Stimulated activated CD4-positive, alpha-beta T cell treated with anti-CD3 and anti-CD28 coated beads, Interleukin-1b, Interleukin-23, amount 100 ng/mL, for 24 hours (primary cell): ENCODE results near the gene HKDC1.
"Not testable (repeated sequence)": the region's sequence is repeated elsewhere in the genome, so short reads cannot be mapped to it uniquely, and the experiment has no call there.

Source experiments
- DNase-seq, 4 experiments: peaks; one replicate each; pipeline ENCODE4 v3.0.0-alpha.2; 2020; ENCODE audit warnings: low read depth in 4 of 4, low spot score in 1 of 4

HKDC1 gene

GRCh38 chr10:69275444-69275843 lies 55.3 kb downstream of the HKDC1 start:
- DNase-seq = no peak

DNA sequence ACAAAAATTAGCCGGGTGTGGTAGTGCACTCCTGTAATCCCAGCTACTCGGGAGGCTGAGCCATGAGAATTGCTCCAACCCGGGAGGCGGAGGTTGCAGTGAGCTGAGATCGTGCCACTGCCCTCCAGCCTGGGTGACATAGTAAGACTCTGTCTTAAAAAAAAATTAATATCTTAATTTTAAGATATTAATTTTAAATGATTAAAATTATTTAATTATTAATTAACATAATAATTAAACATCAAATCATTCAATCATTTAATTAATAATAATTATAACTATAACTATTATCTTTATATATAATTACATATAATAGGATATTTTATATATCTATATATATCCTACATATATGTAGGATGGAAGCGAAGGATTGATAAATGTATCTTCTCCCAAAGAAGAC lies 56.4 kb downstream of the HKDC1 start:
- no peak for DNase-seq

GRCh38 chr10:69278446-69278963 lies 58.4 kb downstream of the HKDC1 start, which contains the start of gene HK1:
Gene HK1 (plus strand): TSS chr10:69278496.
- DNase-seq = no peak

DNA sequence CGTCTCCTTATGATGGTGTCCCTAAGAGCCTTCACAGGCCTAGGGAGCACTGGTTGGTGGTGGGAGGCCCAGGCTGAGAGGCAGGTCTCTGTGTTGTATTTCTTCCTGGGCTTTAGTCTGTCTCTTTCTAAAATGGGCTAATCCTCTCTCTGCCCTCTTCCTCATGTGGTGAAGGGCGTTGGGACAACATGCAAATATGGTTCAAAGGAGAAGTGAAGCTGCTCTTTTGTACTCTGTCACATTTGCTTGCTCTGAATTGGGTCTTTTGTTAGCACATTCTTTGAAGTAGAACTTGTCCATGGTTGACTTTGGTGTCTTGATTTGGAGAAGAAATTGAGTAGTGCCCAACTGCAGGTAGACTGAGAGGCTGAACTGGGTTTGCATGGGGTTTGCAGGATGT lies 59.0 kb downstream of the HKDC1 start:
- DNase-seq = no peak

DNA sequence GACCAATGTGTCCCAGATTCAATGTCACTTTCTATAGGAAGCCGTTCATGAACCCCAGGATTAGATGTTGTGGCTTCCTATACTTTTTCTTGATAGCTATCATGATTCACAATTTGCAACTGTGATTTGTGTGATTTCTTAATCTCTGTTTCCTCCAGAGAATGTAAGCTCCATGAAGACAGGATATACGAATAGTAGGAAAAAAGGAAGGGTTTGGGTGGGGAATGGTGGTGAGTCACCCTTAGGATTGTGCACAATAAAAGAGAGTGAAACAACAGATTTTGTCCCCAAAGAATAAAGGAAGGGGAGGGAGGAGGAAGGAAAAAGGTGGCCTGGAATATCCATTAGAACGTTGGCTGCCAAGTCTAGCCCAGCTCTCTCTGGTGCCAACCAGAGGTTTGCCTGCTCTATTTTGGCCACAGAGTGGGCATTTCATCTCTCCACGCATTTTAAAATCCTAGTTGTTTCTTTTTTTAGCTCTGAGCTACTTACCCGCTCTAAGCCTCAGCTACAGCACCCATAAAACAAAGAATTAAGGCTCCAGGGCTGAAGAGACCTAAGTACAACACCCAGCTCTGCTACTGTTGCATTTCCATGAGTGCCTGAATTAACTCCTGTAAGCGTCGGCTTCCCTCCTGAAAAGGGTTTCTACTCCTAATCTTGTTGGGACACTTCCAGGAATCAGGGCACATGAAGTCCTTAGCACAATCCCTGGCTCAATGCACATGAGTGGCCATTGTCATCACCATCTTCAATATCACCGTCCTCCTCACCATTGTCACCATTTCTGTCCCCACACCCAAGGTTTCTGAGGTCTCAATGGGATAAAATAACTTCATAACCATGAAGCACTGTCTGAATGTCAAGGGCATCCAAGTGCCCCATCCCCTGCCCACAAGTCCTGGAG lies 61.6 kb downstream of the HKDC1 start:
- DNase-seq = no peak

- not testable (repeated sequence) for DNase-seq
Observed at GRCh38 chr10:69284402-69284801, 64.3 kb downstream of the HKDC1 start.

GRCh38 chr10:69285699-69286098 lies 65.6 kb downstream of the HKDC1 start:
- no peak for DNase-seq

DNA sequence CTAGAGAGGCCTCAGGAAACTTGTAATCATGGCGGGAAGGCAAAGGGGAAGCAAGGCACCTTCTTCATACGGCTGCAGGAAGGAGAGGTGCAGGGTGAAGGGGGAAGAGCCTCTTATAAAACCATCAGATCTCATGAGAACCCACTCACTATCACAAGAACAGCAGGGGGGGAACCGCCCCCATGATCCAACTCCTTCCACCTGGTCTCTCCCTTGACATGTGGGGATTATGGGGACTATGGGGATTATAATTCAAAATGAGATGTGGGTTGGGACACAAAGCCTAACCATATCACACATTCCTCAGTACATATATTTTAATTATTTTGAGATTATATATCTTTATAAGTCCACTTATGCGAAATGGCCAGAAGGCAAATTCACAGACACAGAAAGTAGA lies 67.0 kb downstream of the HKDC1 start:
- no peak for DNase-seq

GRCh38 chr10:69290993-69291392 lies 70.9 kb downstream of the HKDC1 start:
- no peak for DNase-seq

GRCh38 chr10:69292459-69292858 lies 72.3 kb downstream of the HKDC1 start:
- no peak for DNase-seq

DNA sequence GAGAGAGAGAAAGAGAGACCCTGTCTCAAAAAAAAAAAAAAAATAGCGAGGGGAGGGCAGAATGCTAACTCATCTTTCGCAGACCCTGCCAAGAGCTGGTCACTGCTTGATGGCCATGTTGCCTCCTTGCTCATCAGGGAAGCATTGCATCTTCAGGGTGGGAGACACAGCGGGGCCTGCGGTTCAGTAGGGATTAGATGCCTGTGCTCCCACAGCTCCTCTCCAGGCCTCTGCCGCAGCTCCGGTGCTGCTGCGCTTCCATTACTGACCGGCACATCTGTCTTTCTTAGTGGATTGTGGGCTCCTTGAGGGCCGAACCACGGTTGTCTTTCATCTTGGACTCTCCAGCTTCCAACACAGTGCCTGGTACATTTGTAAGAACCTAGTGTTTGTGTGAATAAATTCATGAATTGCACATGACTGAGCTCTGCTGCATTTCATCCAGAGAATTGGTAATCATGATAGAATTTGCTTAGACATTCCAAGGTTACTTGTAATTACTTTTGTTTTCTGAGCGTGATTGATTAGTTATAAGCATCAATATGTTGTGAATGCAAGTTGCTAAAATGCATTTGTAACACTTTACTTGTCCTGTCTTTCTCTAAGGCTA lies 75.0 kb downstream of the HKDC1 start:
- no peak for DNase-seq

GRCh38 chr10:69303632-69304051 lies 83.5 kb downstream of the HKDC1 start:
- DNase-seq = no peak

- DNase-seq = no peak
Observed at GRCh38 chr10:69306421-69306820, 86.3 kb downstream of the HKDC1 start.

GRCh38 chr10:69307434-69307833 lies 87.3 kb downstream of the HKDC1 start:
- DNase-seq = no peak

DNA sequence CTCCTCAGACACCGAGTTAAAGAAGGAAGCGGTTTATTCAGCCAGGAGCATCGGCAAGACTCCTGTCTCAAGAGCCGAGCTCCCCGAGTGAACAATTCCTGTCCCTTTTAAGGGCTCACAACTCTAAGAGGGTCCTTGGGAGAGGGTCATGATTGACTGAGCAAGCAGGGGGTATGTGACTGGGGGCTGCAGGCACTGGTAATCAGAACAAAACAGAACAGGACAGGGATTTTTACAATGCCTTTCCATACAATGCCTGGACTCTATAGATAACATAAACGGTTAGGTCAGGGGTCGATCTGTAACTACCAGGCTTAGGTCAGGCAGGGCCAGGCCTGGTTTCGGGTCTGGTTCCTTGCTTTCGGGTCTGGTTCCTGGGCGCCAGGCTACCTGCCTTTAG lies 88.2 kb downstream of the HKDC1 start:
- DNase-seq = not testable (repeated sequence)

DNA sequence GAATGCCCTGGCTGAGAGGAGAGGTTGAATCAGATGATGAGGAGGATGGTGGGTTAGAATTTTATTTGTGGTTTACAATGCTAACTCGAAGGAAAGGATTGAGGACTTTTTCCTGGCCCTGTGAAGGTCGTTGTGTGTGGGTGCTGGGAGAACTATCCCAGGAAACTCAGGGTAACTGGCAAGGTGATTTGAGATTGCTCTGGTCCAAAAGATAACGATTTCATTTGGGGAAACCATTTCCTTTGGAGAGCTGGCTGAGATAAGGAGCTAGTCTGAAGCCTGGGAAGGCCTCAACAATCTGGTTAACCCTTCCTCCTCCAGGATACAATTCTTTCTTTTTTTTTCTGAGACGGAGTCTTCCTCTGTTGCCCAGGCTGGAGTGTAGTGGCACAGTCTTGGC lies 91.2 kb downstream of the HKDC1 start:
- no peak for DNase-seq

DNA sequence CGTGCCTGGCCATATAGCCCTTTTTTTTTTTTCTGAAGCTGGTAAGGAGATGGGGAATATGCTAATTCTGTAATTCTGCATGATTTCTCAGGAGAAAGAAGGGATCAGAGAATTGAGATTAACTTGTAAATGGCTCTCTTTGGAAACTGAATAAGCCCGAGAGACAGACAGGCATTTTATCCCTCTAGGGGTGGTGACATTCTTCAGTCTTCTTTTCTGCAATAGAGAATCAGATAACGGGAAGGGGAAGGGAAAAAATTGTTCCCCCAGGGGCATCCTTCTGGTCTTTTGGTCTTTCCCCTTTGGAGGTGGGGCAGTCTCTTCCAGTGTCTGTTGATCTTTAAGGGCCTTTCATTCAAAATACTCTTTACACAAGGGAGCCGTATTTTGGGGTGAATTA lies 92.4 kb downstream of the HKDC1 start:
- DNase-seq = no peak

GRCh38 chr10:69315100-69315542 lies 95.0 kb downstream of the HKDC1 start:
- no peak for DNase-seq

DNA sequence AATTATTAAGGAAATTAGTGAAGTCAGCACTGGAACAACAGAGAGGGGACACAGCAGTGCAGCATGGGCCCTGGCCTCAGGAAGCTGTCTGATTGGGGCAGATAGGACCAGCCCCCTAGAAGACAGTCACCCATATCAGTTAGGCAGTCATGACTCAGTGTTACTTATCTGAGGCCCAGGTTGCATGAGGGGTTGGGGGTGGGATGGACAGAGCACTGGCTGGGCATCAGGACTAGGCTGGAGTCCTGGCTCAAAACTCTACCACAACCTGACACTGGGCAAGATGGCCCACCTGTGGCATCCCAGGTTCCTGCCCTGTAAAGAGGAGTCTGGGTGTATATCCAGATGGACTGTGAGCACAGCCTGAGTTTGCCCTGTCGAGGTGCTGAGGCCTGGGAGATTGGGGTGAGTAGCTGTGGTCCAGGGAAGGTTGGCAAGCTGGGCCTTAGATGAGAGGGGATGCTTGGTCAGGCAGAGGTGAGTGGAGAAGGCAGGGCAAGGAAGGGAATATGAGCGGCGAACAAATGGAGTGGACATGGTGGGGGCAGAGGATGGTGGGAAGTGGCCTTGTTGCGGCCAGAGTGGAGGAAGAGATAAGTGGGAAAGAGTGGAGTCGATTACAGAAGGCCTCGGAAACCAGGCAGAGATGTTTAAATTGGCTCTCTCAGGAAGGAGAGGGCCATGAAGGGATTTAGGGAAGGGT lies 95.6 kb downstream of the HKDC1 start:
- DNase-seq = no peak

DNA sequence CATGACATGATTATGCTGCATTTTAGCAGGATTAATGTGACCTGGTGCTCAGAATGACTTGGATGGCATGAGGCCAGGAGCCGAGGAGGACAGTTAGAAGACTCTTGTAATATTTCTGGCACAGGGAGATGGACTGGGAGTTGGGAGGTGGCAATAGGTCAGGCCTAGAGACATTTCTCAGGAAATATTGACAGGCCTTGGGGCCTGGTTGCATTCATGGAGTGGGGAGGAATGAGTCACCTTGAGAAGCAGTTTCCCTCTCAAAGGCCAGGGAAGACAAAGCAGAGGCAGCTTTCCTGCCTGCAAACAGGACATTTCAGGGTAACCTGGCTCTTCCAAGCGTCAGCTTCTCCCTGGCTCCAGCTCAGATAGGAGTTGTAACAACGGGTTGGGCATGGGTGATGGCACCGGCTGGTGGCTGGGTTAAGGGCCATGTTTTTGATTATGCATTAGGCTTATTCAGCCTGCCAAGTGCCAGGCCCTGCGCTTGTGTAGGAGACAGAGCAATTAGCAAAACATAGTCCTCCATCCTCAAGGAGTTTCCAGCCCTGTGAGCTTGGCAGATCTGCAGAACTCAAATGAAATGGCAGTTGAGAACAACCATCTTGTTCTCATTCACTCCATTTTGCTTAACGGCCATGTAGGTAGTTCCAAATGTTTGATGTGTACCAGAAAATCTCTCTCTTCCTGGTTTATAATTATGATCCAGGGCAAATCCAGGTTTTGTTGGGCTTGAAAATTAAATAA lies 96.4 kb downstream of the HKDC1 start:
- DNase-seq = no peak
